OCI-LY3 (cell line): ENCODE results near the gene ABCF2.

ENCODE experiments used
- H2AFZ ChIP-seq: fragments of 200-600, 300-600 bp; shearing (Covaris generic); 2 replicates; pipeline ENCODE4 v1.6.0; 2014; ENCODE audit warnings: antibody characterized with exemption, low read depth, low read length
- H3K27ac ChIP-seq: fragments of 200-600, 300-600 bp; sonication (generic); 2 replicates; pipeline ENCODE4 v1.5.1; 2014; ENCODE audit warnings: mild to moderate bottlenecking, low read length, moderate library complexity, mixed read lengths
- H3K27me3 ChIP-seq: fragments of 200-600, 300-600 bp; sonication (generic); 2 replicates; pipeline ENCODE4 v1.6.1; 2014; ENCODE audit warnings: low read depth, low read length, mixed read lengths
- H3K36me3 ChIP-seq: fragments of 200-600, 300-600 bp; sonication (generic); replicated peaks from 2 replicates; pipeline ENCODE3; 2014; ENCODE audit warnings: low read depth, low read length, mixed read lengths
- H3K4me1 ChIP-seq: fragments of 300-600, 200-600 bp; sonication (generic); 2 replicates; pipeline ENCODE4 v1.6.1; 2014; ENCODE audit warnings: low read length, mixed read lengths
- H3K4me2 ChIP-seq: fragments of 200-600, 300-600 bp; sonication (generic); 2 replicates; pipeline ENCODE4 v1.6.1; 2014; ENCODE audit warnings: low read length, mixed read lengths
- H3K4me3 ChIP-seq: fragments of 300-600, 200-600 bp; sonication (generic); 2 replicates; pipeline ENCODE4 v1.5.1; 2014; ENCODE audit warnings: antibody characterized with exemption, mild to moderate bottlenecking, low read length, moderate library complexity
- H3K79me2 ChIP-seq: fragments of 300-600, 200-600 bp; shearing (Covaris generic); 2 replicates; pipeline ENCODE4 v1.6.1; 2014; ENCODE audit warnings: mild to moderate bottlenecking, low read length, mixed read lengths
- H3K9ac ChIP-seq: fragments of 300-600, 200-600 bp; shearing (Covaris generic); 2 replicates; pipeline ENCODE4 v1.6.0; 2014; ENCODE audit warnings: mild to moderate bottlenecking, low read length, moderate library complexity
- H3K9me3 ChIP-seq: fragments of 200-600, 300-600 bp; shearing (Covaris generic); 2 replicates; pipeline ENCODE4 v1.6.1; 2014; ENCODE audit warnings: low read length, mixed read lengths; ENCODE audit not compliant: insufficient read depth
- H4K20me1 ChIP-seq: fragments of 200-600, 300-600 bp; sonication (generic); 2 replicates; pipeline ENCODE4 v1.6.1; 2016; ENCODE audit warnings: low read length, mixed read lengths; ENCODE audit not compliant: insufficient read depth
- EZH2phosphoT487 ChIP-seq: fragments of 200-600 bp; shearing (Covaris generic); IDR thresholded peaks from 2 replicates; pipeline ENCODE4 v1.6.1; 2018; ENCODE audit warnings: antibody characterized with exemption, mixed run types, low read depth
- TF ChIP-seq, protein P1 (sequence below): fragments of 200-600, 300-600 bp; sonication (generic); IDR thresholded peaks from 2 replicates; pipeline ENCODE4 v1.5.1; 2014; ENCODE audit warnings: antibody characterized with exemption, low read length, low read depth

The ABCF2 gene

GRCh38 chr7:151261529-151261928 is 34.5 kb upstream of the ABCF2 start:
- Histone ChIP-seq H4K20me1 (no peaks in the 10 kb centered on the region), H3K4me2 (no peak overlapping the region), H3K4me3 (no peak overlapping the region), H3K9me3 (no peaks in the 10 kb centered on the region), H3K4me1 (no peaks in the 10 kb centered on the region), H2AFZ (no peak overlapping the region), H3K9ac (no peak overlapping the region), H3K27ac (no peak overlapping the region), H3K36me3 (no peaks in the 10 kb centered on the region), H3K27me3 (peaks cover 43% of the 10 kb centered on the region), H3K79me2 (no peaks in the 10 kb centered on the region)
- TF ChIP-seq, protein P1, sequence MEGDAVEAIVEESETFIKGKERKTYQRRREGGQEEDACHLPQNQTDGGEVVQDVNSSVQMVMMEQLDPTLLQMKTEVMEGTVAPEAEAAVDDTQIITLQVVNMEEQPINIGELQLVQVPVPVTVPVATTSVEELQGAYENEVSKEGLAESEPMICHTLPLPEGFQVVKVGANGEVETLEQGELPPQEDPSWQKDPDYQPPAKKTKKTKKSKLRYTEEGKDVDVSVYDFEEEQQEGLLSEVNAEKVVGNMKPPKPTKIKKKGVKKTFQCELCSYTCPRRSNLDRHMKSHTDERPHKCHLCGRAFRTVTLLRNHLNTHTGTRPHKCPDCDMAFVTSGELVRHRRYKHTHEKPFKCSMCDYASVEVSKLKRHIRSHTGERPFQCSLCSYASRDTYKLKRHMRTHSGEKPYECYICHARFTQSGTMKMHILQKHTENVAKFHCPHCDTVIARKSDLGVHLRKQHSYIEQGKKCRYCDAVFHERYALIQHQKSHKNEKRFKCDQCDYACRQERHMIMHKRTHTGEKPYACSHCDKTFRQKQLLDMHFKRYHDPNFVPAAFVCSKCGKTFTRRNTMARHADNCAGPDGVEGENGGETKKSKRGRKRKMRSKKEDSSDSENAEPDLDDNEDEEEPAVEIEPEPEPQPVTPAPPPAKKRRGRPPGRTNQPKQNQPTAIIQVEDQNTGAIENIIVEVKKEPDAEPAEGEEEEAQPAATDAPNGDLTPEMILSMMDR = no peak
- no peak for TF ChIP-seq EZH2phosphoT487

- H3K27ac ChIP-seq = no peak overlapping the region
These were observed 33.9 kb upstream of the ABCF2 start for GRCh38 chr7:151260883-151261282.

DNA sequence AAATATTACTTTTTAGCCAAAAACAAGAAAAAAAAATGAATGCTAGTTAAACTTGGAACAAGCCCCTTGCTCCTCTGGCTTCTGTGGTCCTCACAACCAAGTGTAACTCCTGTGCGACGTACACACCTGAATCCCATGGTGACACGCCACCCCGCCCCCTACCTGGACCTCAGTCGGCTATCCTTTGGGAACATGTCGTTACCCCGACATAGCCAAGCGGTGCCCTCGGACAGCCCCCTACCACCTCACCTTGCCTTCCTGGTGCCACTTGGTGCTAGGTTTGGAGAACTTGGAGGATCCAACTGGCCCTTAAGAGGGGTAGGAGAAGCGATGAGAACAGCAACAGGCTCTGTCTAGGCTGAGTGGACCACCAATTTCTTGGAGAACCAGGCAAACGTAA is 33.5 kb upstream of the ABCF2 start:
- Histone ChIP-seq H3K4me1 (no peaks in the 10 kb centered on the region), H2AFZ (no peak overlapping the region), H3K9ac (no peak overlapping the region), H4K20me1 (no peaks in the 10 kb centered on the region), H3K27ac (no peak overlapping the region), H3K9me3 (no peaks in the 10 kb centered on the region), H3K36me3 (no peaks in the 10 kb centered on the region), H3K79me2 (no peaks in the 10 kb centered on the region), H3K27me3 (peaks cover 46% of the 10 kb centered on the region), H3K4me3 (no peak overlapping the region), H3K4me2 (no peak overlapping the region)
- TF ChIP-seq, protein P1 = no peak
- TF ChIP-seq EZH2phosphoT487 = no peak

More at GRCh38 chr7:151260883-151261282, 33.9 kb upstream of the ABCF2 start:
- no peak overlapping the region for H2AFZ ChIP-seq
- H4K20me1 ChIP-seq = no peaks in the 10 kb centered on the region
- no peak overlapping the region for H3K4me3 ChIP-seq
- H3K79me2 ChIP-seq = no peaks in the 10 kb centered on the region
- no peaks in the 10 kb centered on the region for H3K9me3 ChIP-seq
- H3K36me3 ChIP-seq = no peaks in the 10 kb centered on the region
- H3K27me3 ChIP-seq = peaks cover 46% of the 10 kb centered on the region
- H3K9ac ChIP-seq = no peak overlapping the region
- no peak overlapping the region for H3K4me2 ChIP-seq
- H3K4me1 ChIP-seq = no peaks in the 10 kb centered on the region
- TF ChIP-seq EZH2phosphoT487 = no peak
- TF ChIP-seq, protein P1 = no peak

DNA sequence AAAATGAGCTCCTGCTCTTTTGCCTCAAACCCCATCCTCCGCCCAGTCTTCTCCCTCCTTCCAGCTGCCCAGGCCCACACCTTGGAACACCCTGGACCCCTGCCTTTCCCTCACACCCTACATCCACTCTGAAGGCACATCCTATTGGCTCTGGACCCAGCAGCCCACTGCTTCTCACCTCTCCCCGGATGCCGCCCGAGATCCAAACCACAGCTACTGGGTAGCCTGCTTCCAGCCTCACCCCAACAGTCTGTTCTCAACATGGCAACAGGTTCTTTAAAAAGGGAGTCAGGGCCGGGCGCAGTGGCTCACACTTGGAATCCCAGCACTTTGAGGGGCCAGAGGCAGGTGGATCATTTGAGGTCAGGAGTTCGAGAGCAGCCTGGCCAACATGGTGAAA is 31.0 kb upstream of the ABCF2 start:
- Histone ChIP-seq H3K9ac (no peak overlapping the region), H3K36me3 (no peaks in the 10 kb centered on the region), H3K9me3 (no peaks in the 10 kb centered on the region), H3K4me3 (no peak overlapping the region), H3K79me2 (no peaks in the 10 kb centered on the region), H2AFZ (no peak overlapping the region), H3K4me2 (no peak overlapping the region), H3K27ac (no peak overlapping the region), H3K27me3 (peaks cover 57% of the 10 kb centered on the region), H4K20me1 (no peaks in the 10 kb centered on the region), H3K4me1 (no peaks in the 10 kb centered on the region)
- TF ChIP-seq, protein P1 = no peak
- TF ChIP-seq EZH2phosphoT487 = no peak
